OCI-LY1 (cell line): ENCODE data around the gene ZFP1.

Source experiments
- CTCF ChIP-seq: fragments of 200-600 bp; sonication (generic), shearing (Covaris generic); IDR thresholded peaks from 2 replicates; pipeline ENCODE4 v1.5.1; 2017; ENCODE audit warnings: mild to moderate bottlenecking, antibody characterized with exemption, low read length, moderate library complexity, mixed read lengths
- EZH2 ChIP-seq: fragments of 200-600 bp; sonication (generic), shearing (Covaris generic); IDR thresholded peaks from 2 replicates; pipeline ENCODE4 v1.8.0; 2017; ENCODE audit warnings: borderline replicate concordance, mixed run types, mild to moderate bottlenecking, antibody characterized with exemption, low read length, moderate library complexity, mixed read lengths

DNA sequence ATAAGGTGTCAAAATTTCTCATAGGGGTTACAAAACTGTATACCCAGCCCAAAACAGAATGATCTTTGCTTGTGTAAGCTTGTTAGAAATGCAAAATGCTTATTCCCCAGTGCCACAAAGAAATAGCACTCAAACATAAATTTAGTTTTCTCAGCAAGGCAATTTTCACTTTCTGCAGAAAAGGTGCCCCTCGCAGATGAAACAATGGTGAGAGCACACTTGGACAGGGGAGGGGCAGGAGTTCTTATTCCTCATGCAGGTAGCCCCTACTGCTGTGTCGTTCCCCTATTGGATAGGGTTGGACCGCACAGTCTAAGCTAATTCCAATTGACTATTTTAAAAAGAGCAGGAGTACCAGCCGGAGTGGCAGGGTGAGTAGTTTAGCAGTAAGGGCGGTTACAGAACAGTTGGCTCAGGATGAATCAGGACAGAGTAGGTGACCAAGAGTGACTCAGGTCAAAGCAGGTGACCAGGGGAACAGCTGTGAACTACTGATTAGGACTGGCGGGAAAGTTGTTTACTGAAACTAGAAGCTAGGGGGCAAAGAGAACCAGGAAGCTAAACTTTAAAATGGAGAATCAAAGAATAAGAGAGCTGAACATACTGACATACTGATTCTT lies 26.3 kb upstream of the ZFP1 start:
- no peak for TF ChIP-seq CTCF
- no peak for TF ChIP-seq EZH2
